PC-3 (cell line): ENCODE measurements around the gene YKT6. TPM values are rescaled to one million over a fixed set of nuclear protein-coding genes. Genes with fewer than 3 reads are reported as not detected.

Experiments
- ATAC-seq: fragments of 200-7000 bp; cut with Tn5 transposase; 2 replicates; pipeline ENCODE4 v1.9.1; 2020; ENCODE audit warnings: mild to moderate bottlenecking, moderate library complexity
- BruUV-seq: library from RNA; stranded (reverse); fragments of 400-500 nt; replicated peaks from 2 replicates; lab custom pipeline; 2021; lab: Mats Ljungman, UMichigan
- CTCF ChIA-PET: fragments of 300-600 bp; sonication (Branson Sonifier 250); formaldehyde crosslinking; loops from one replicate; lab custom pipeline; 2022; ENCODE audit warnings: antibody characterized with exemption; lab: Charles Lee
- POLR2A ChIA-PET: fragments of 300-600 bp; sonication (Branson Sonifier 250); formaldehyde crosslinking; loops from one replicate; lab custom pipeline; 2022; ENCODE audit warnings: antibody characterized with exemption; ENCODE audit not compliant: unreplicated experiment; lab: Charles Lee
- DNase-seq: peaks from one replicate; pipeline ENCODE4 v3.0.0-alpha.2; 2015
- H2AFZ ChIP-seq: fragments of 300-600 bp; sonication (generic); 2 replicates; pipeline ENCODE4 v1.6.0; 2016; ENCODE audit warnings: antibody characterized with exemption, low read length
- H3F3A ChIP-seq: fragments of 300-600 bp; sonication (generic); one replicate; pipeline ENCODE4 v1.6.0; 2017; ENCODE audit warnings: antibody characterized with exemption, low read length, control low read depth, mild to moderate bottlenecking; ENCODE audit not compliant: unreplicated experiment
- H3K27ac ChIP-seq: fragments of 300-600 bp; sonication (generic); 2 replicates; pipeline ENCODE4 v1.5.1; 2016; ENCODE audit warnings: mild to moderate bottlenecking, low read length
- H3K27me3 ChIP-seq: fragments of 300-600 bp; sonication (generic); 2 replicates; pipeline ENCODE4 v1.6.1; 2016; ENCODE audit warnings: low read length, mixed read lengths
- H3K36me3 ChIP-seq: fragments of 300-600 bp; sonication (generic); 2 replicates; pipeline ENCODE4 v1.6.1; 2016; ENCODE audit warnings: low read depth, mixed run types, low read length, mixed read lengths
- H3K4me1 ChIP-seq: fragments of 300-600 bp; sonication (generic); 2 replicates; pipeline ENCODE4 v1.5.1; 2016; ENCODE audit warnings: low read length; ENCODE audit not compliant: insufficient read depth
- H3K4me2 ChIP-seq: fragments of 300-600 bp; sonication (generic); 2 replicates; pipeline ENCODE4 v1.6.0; 2016; ENCODE audit warnings: low read length
- H3K4me3 ChIP-seq: fragments of 300-600 bp; sonication (generic); 2 replicates; pipeline ENCODE4 v1.5.1; 2016; ENCODE audit warnings: mild to moderate bottlenecking, low read length, mixed read lengths
- H3K79me2 ChIP-seq: fragments of 300-600 bp; sonication (generic); 2 replicates; pipeline ENCODE4 v1.6.1; 2017; ENCODE audit warnings: low read length, mixed read lengths
- H3K9ac ChIP-seq: fragments of 300-600 bp; sonication (generic); 2 replicates; pipeline ENCODE4 v1.6.0; 2016; ENCODE audit warnings: mild to moderate bottlenecking, low read length
- H3K9me2 ChIP-seq: fragments of 300-600 bp; sonication (generic); replicated peaks from 2 replicates; pipeline ENCODE4 v1.6.1; 2016; ENCODE audit warnings: mixed run types, low read length, mixed read lengths
- H3K9me3 ChIP-seq: fragments of 300-600 bp; sonication (generic); 2 replicates; pipeline ENCODE4 v1.6.1; 2016; ENCODE audit warnings: low read length, mixed read lengths
- H4K20me1 ChIP-seq: fragments of 300-600 bp; sonication (generic); 2 replicates; pipeline ENCODE4 v1.6.1; 2016; ENCODE audit warnings: low read length, mixed read lengths
- CTCF ChIP-seq: fragments of 300-600 bp; sonication (generic); conservative IDR thresholded peaks from 2 replicates; pipeline ENCODE4 v1.5.1; 2017; ENCODE audit warnings: antibody characterized with exemption, low read depth, mild to moderate bottlenecking, low read length
- EZH2 ChIP-seq: fragments of 300-600 bp; sonication (generic); IDR thresholded peaks from one replicate; pipeline ENCODE4 v1.6.1; 2017; ENCODE audit warnings: antibody characterized with exemption, mild to moderate bottlenecking, low read length; ENCODE audit not compliant: unreplicated experiment
- EZH2phosphoT487 ChIP-seq: fragments of 300-600 bp; sonication (generic); IDR thresholded peaks from 2 replicates; pipeline ENCODE4 v1.6.1; 2018; ENCODE audit warnings: mild to moderate bottlenecking, antibody characterized with exemption, low read length, borderline replicate concordance
- intact Hi-C: fragments of 100-400 bp; cut with micrococcal nuclease; formaldehyde crosslinking; loops from 2 replicates; pipeline ENCODE4 v1.9.0; 2023
- total RNA-seq: library from RNA; depleted of rRNA; stranded (reverse); fragments of >200 nt; gene quantifications from 2 replicates; pipeline ENCODE4 v1.2.3, GENCODE V29; 2014

YKT6 gene
- total RNA-seq, 1 experiment from 2014 or later: 133 TPM

- H3K27ac ChIP-seq: no peak overlapping the region
- H3K4me3 ChIP-seq: no peak overlapping the region
- no peak overlapping the region for H3K9ac ChIP-seq
- ATAC-seq: no peak
- ChIA-PET CTCF (no interaction called here), POLR2A (interaction anchor here (0.5 kb wide), 1 partner anchor 152 kb away, joined by 3 read pairs; no protein-coding TSS in a partner anchor)
- DNase-seq: no peak
- H3F3A ChIP-seq: no peaks in the 10 kb centered on the region
- H3K4me2 ChIP-seq: no peak overlapping the region
- intact Hi-C loops: no loop called here
- no peak overlapping the region for H2AFZ ChIP-seq
- no peaks in the 10 kb centered on the region for H3K79me2 ChIP-seq
- H3K27me3 ChIP-seq: no peaks in the 10 kb centered on the region
- TF ChIP-seq EZH2 (no peak), CTCF (no peak), EZH2phosphoT487 (no peak)
- no peaks in the 10 kb centered on the region for H4K20me1 ChIP-seq
- no TSS peak for BruUV-seq
- H3K4me1 ChIP-seq: peaks cover 3% of the 10 kb centered on the region
- H3K9me3 ChIP-seq: no peaks in the 10 kb centered on the region
- H3K36me3 ChIP-seq: no peaks in the 10 kb centered on the region
- no peaks in the 10 kb centered on the region for H3K9me2 ChIP-seq
Observed at GRCh38 chr7:44189993-44190872, 10.5 kb upstream of the YKT6 start.

- no TSS peak for BruUV-seq
- DNase-seq (no peak), ATAC-seq (no peak)
- Histone ChIP-seq H2AFZ (no peak overlapping the region), H3K36me3 (no peaks in the 10 kb centered on the region), H3K27me3 (no peaks in the 10 kb centered on the region), H3K27ac (no peak overlapping the region), H3K4me1 (peaks cover 7% of the 10 kb centered on the region), H3K4me3 (no peak overlapping the region), H3K9me2 (no peaks in the 10 kb centered on the region), H3K9ac (no peak overlapping the region), H3K79me2 (no peaks in the 10 kb centered on the region), H3K9me3 (no peaks in the 10 kb centered on the region), H3F3A (no peaks in the 10 kb centered on the region), H3K4me2 (no peak overlapping the region), H4K20me1 (no peaks in the 10 kb centered on the region)
- POLR2A ChIA-PET: no interaction called here
- intact Hi-C loops: no loop called here
- CTCF ChIA-PET: no interaction called here
- TF ChIP-seq EZH2: no peak
- TF ChIP-seq EZH2phosphoT487: no peak
- no peak for TF ChIP-seq CTCF
Observed at GRCh38 chr7:44191171-44191570, 9.6 kb upstream of the YKT6 start.
